PC-9 (cell line): Measurements from ENCODE around the gene LMBRD1.

ENCODE experiments used
- EZH2 ChIP-seq: fragments of 200-600 bp; sonication (generic); IDR thresholded peaks from 2 replicates; pipeline ENCODE4 v1.8.0; 2017; ENCODE audit warnings: antibody characterized with exemption, low read depth
- TF ChIP-seq, protein P1 (sequence below): fragments of 200-600 bp; sonication (generic); conservative IDR thresholded peaks from 2 replicates; pipeline ENCODE4 v1.6.1; 2017; ENCODE audit warnings: mixed run types, antibody characterized with exemption, mild to moderate bottlenecking, moderate library complexity

DNA sequence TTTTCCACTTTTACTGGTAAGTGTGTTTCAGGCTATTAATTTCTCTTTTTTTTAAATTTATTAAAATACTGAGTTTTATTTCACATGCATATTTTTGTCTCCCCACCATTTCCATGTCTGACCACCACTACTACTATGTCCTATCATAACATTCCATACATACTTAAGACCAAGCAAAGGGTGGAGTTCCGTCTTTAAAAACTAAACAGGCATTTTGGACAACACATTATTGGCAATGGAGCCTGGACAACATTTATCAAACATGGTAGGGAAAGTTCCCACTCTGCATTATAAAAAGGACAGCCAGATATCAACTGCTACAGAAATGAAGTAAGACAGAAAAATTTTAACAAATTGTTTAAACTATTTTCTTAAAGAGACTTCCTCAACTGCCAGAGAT is 91.9 kb downstream of the LMBRD1 start:
- TF ChIP-seq, protein P1, sequence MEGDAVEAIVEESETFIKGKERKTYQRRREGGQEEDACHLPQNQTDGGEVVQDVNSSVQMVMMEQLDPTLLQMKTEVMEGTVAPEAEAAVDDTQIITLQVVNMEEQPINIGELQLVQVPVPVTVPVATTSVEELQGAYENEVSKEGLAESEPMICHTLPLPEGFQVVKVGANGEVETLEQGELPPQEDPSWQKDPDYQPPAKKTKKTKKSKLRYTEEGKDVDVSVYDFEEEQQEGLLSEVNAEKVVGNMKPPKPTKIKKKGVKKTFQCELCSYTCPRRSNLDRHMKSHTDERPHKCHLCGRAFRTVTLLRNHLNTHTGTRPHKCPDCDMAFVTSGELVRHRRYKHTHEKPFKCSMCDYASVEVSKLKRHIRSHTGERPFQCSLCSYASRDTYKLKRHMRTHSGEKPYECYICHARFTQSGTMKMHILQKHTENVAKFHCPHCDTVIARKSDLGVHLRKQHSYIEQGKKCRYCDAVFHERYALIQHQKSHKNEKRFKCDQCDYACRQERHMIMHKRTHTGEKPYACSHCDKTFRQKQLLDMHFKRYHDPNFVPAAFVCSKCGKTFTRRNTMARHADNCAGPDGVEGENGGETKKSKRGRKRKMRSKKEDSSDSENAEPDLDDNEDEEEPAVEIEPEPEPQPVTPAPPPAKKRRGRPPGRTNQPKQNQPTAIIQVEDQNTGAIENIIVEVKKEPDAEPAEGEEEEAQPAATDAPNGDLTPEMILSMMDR, result no peak
- TF ChIP-seq EZH2, result no peak
